Measurements from ENCODE around the gene TRAPPC3. TPM values are rescaled to one million over a fixed set of nuclear protein-coding genes. Genes with fewer than 3 reads are reported as not detected.

TRAPPC3 gene
- total and polyA plus RNA-seq, 10 donors: 42.9 to 98.1 (median 58.3) TPM

DNA sequence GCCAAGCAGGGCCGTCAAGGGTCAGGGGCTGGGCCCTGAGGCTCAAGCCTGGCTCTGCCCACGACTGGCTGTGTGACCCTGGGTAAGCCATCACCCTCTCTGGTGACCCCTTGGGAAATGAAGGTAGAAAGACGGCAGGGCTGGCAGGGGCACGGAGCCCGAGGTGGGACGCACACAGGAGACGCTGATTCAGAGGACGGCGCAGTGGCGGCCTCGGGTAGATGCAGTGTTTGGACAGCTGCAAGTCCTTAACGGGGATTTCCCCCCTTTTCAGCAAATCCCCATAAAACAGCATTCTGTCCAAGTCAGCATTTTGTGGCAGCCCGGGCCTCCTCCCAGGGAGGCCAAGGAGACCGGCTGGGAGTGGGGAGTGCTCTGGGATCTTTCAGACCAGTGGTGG is 41.0 kb downstream of the TRAPPC3 start:
- no peaks in the 10 kb centered on the region for H3K36me3 ChIP-seq
- H3K4me1 ChIP-seq: peaks cover 0 to 18% (median 3%) of the 10 kb centered on the region in 6 donors
- no peak overlapping the region for H3K4me3 ChIP-seq
- TF ChIP-seq POLR2AphosphoS5 (IDR thresholded peaks at IDR 0.05) (no peak), CTCF (IDR thresholded peaks at IDR 0.05 in 8 of 11, conservative IDR thresholded peaks at IDR 0.05 in 3 of 11) (no peak), POLR2A (IDR thresholded peaks at IDR 0.05) (no peak)
- no peak for DNase-seq
- no peaks in the 10 kb centered on the region for H3K9me3 ChIP-seq
- intact Hi-C loops (cut with DNase I; ENCODE audit: low total_unique reads): no loop called here
- 82 to 95% (median 86%) methylated on average over 12 to 14 of the region's 14 CpGs for WGBS, 5 donors
- no peaks in the 10 kb centered on the region for H3K27me3 ChIP-seq (replicated peaks in 1 of 7)
- no peak overlapping the region for H3K27ac ChIP-seq

DNA sequence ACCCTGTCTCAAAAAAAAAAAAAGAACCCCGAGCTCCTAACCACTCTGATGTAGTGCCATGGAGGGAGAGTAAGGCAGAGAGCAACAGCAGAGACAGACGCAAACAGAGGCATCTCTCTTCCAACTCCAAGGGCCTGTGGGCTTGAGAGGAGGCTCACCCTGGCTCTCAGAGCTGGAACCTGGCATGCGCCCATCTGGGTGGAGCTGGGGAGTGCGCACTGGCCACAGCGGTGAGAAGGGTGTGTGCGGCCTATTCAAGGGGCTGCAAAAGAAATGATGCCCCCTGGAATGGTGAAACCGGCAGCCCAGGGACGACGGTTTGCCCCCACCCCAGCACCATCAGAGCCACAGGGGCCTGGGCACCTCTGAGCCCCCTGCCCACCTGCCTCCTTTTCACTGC is 41.9 kb downstream of the TRAPPC3 start:
- Histone ChIP-seq H3K4me1 (peaks cover 0 to 18% (median 3%) of the 10 kb centered on the region in 6 donors), H3K27ac (no peak overlapping the region), H3K27me3 (replicated peaks in 1 of 7) (no peaks in the 10 kb centered on the region), H3K36me3 (no peaks in the 10 kb centered on the region), H3K9me3 (no peaks in the 10 kb centered on the region), H3K4me3 (no peak overlapping the region)
- TF ChIP-seq POLR2AphosphoS5 (IDR thresholded peaks at IDR 0.05): no peak
- no peak for TF ChIP-seq POLR2A (IDR thresholded peaks at IDR 0.05)
- TF ChIP-seq CTCF (IDR thresholded peaks at IDR 0.05 in 8 of 11, conservative IDR thresholded peaks at IDR 0.05 in 3 of 11): no peak
- no peak for DNase-seq
- WGBS, 5 donors: 85 to 92% (median 89%) methylated on average over 9 of the region's 9 CpGs
- intact Hi-C loops (cut with DNase I; ENCODE audit: low total_unique reads): no loop called here

- TF ChIP-seq POLR2AphosphoS5 (IDR thresholded peaks at IDR 0.05) (no peak), CTCF (IDR thresholded peaks at IDR 0.05 in 8 of 11, conservative IDR thresholded peaks at IDR 0.05 in 3 of 11) (no peak), POLR2A (IDR thresholded peaks at IDR 0.05) (no peak)
- no peak overlapping the region for H3K27ac ChIP-seq
- peaks cover 0 to 18% (median 3%) of the 10 kb centered on the region in 6 donors for H3K4me1 ChIP-seq
- H3K27me3 ChIP-seq (replicated peaks in 1 of 7): no peaks in the 10 kb centered on the region
- no peaks in the 10 kb centered on the region for H3K9me3 ChIP-seq
- WGBS, 5 donors: 43 to 49% (median 44%) methylated on average over 5 of the region's 5 CpGs
- no peaks in the 10 kb centered on the region for H3K36me3 ChIP-seq
- DNase-seq: no peak
- intact Hi-C loops (cut with DNase I; ENCODE audit: low total_unique reads): no loop called here
- no peak overlapping the region for H3K4me3 ChIP-seq
Observed at GRCh38 chr1:36106269-36106668, 43.0 kb downstream of the TRAPPC3 start.

- TF ChIP-seq POLR2AphosphoS5 (IDR thresholded peaks at IDR 0.05) (no peak), CTCF (IDR thresholded peaks at IDR 0.05 in 8 of 11, conservative IDR thresholded peaks at IDR 0.05 in 3 of 11) (no peak), POLR2A (IDR thresholded peaks at IDR 0.05) (no peak)
- Histone ChIP-seq H3K36me3 (peaks cover 0 to 15% (median 0%) of the 10 kb centered on the region in 6 donors), H3K4me1 (peaks cover 4 to 24% (median 14%) of the 10 kb centered on the region in 6 donors), H3K27ac (no peak overlapping the region), H3K27me3 (replicated peaks in 1 of 7) (no peaks in the 10 kb centered on the region), H3K9me3 (no peaks in the 10 kb centered on the region), H3K4me3 (no peak overlapping the region)
- DNase-seq: no peak
- WGBS, 5 donors: 89 to 99% (median 95%) methylated on average over 5 of the region's 5 CpGs
- intact Hi-C loops (cut with DNase I; ENCODE audit: low total_unique reads): loop anchor here (5.0 kb wide), 1 partner anchor 36 kb away; no protein-coding TSS in a partner anchor
Observed at GRCh38 chr1:36101546-36101945, 47.7 kb downstream of the TRAPPC3 start.
